Measurements from ENCODE around the gene MAFG. TPM values are rescaled to one million over a fixed set of nuclear protein-coding genes. Genes with fewer than 3 reads are reported as not detected.

MAFG gene
- total and polyA plus RNA-seq, 9 of the 15 experiments (the other 6 are each of a cell fraction or from before 2014, with no cell fraction given) = 1.1 to 58.1 (median 24.9) TPM

DNA sequence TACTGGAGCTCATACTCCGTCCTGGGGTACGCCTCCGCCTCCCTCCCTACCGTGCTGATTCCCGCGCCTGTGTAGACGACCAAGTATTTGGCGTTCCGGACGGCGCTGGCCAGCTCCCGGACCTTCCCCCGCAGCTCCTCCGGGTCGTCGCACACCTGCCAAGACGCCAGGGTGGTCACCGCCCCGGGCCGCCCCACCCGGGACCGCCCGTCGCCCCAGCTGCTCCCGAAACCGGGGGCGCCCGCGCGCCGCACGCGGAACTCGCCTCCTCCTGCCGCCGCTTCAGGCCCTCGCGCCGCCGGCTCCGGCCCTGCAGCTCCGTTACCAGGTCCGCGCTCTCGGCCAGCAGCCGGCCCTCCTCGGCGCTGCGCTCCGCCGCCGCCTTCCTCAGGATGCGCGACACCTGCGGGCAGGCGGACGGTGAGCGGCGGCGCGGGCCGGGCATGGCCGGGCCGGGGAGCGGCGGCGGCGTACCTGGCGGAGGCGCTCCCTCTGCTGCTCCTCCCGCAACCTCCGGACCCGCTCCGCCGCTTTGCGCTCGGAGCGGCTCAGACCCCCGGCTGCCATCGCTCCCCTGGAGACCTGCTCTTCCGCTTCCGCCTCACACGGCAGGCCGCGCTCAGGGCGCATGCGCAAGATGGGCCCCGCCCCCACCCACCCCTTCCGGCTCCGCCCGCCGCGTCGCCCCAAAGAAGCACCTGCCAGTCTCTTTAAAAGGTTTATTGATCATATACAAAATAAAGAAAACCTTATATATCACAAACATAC lies 9.8 kb downstream of the MAFG start, which contains the start of gene SIRT7 (continued):
- no peak for TF ChIP-seq ARID3A (IDR thresholded peaks at IDR 0.05; ENCODE audit: borderline replicate concordance, low read depth, low read length)
- TF ChIP-seq STAT5B (CRISPR knock-in tag; IDR thresholded peaks at IDR 0.05) = no peak
- TF ChIP-seq, protein P1, sequence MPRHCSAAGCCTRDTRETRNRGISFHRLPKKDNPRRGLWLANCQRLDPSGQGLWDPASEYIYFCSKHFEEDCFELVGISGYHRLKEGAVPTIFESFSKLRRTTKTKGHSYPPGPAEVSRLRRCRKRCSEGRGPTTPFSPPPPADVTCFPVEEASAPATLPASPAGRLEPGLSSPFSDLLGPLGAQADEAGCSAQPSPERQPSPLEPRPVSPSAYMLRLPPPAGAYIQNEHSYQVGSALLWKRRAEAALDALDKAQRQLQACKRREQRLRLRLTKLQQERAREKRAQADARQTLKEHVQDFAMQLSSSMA (CRISPR knock-in tag; IDR thresholded peaks at IDR 0.05) = peak; percentile 67
- TF ChIP-seq NCOA2 (IDR thresholded peaks at IDR 0.05; ENCODE audit: partially characterized antibody in 2 of 2) = no peak
- TF ChIP-seq ZBTB34 (CRISPR knock-in tag; IDR thresholded peaks at IDR 0.05) = no peak
- TF ChIP-seq TCF3 (CRISPR knock-in tag; IDR thresholded peaks at IDR 0.05) = no peak
- no peak for TF ChIP-seq DPF2 (IDR thresholded peaks at IDR 0.05)
- no peak for TF ChIP-seq KLF6 (CRISPR knock-in tag; IDR thresholded peaks at IDR 0.05; ENCODE audit: borderline replicate concordance)
- TF ChIP-seq ARID1B (IDR thresholded peaks at IDR 0.05) = no peak
- no peak for TF ChIP-seq ZC3H11A (IDR thresholded peaks at IDR 0.05; ENCODE audit: low read depth, low read length)
- no peak for TF ChIP-seq ZNF778 (CRISPR knock-in tag; IDR thresholded peaks at IDR 0.05)
- TF ChIP-seq NR2C1 (IDR thresholded peaks at IDR 0.05) = no peak
- no peak for TF ChIP-seq NR2C1 (tag; IDR thresholded peaks at IDR 0.05)
- TF ChIP-seq GTF3C2 (IDR thresholded peaks at IDR 0.05; ENCODE audit: borderline replicate concordance, extremely low read depth, insufficient read length) = no peak
- TF ChIP-seq SMAD2 (IDR thresholded peaks at IDR 0.05; ENCODE audit: low read depth, low read length) = no peak
- TF ChIP-seq MNT (conservative IDR thresholded peaks at IDR 0.05) = no peak
- TF ChIP-seq ZNF584 (CRISPR knock-in tag; IDR thresholded peaks at IDR 0.05; ENCODE audit: low read depth) = no peak
- TF ChIP-seq PTRF (tag; IDR thresholded peaks at IDR 0.05) = no peak
- TF ChIP-seq ZNF253 (CRISPR knock-in tag; conservative IDR thresholded peaks at IDR 0.05) = no peak
